Measurements from ENCODE around the gene GK2. TPM values are rescaled to one million over a fixed set of nuclear protein-coding genes. Genes with fewer than 3 reads are reported as not detected.
A peak's percentile ranks its signal among the peaks of the same experiment; 100 is the strongest.

Gene GK2
- total and polyA plus RNA-seq, 4 donors, result not detected

GRCh38 chr4:79362626-79363025 is 45.4 kb downstream of the GK2 start:
- Histone ChIP-seq H3K27me3 (ENCODE audit: control insufficient read depth in 3 of 3, insufficient read depth in 3 of 3, low read length in 2 of 3) (no peaks in the 10 kb centered on the region), H3K9me3 (ENCODE audit: control insufficient read depth in 4 of 4, insufficient read depth in 3 of 4, low read length in 3 of 4) (no peaks in the 10 kb centered on the region), H3K4me1 (ENCODE audit: control insufficient read depth in 5 of 5, insufficient read depth in 5 of 5, low read length in 5 of 5) (peaks cover 0 to 7% (median 0%) of the 10 kb centered on the region in 5 donors), H3K4me3 (no peak overlapping the region), H3K36me3 (ENCODE audit: control insufficient read depth in 4 of 4, insufficient read depth in 4 of 4, low read length in 4 of 4) (no peaks in the 10 kb centered on the region), H3K27ac (ENCODE audit: low read depth in 1 of 2, low read length in 1 of 2) (no peak overlapping the region), H3K9ac (ENCODE audit: insufficient read depth in 1 of 2, low read length in 2 of 2) (no peak overlapping the region)
- DNase-seq (no peak), ATAC-seq (ENCODE audit: insufficient read depth, low FRiP score) (no peak)
- no peak for TF ChIP-seq CTCF (IDR thresholded peaks at IDR 0.05; ENCODE audit: control extremely low read depth, extremely low read depth)
- WGBS, 2 donors, result 91% methylated on average over 4 of the region's 4 CpGs

GRCh38 chr4:79360006-79360405 is 48.0 kb downstream of the GK2 start:
- H3K9ac ChIP-seq (ENCODE audit: insufficient read depth in 1 of 2, low read length in 2 of 2), result no peak overlapping the region
- no peaks in the 10 kb centered on the region for H3K36me3 ChIP-seq (ENCODE audit: control insufficient read depth in 4 of 4, insufficient read depth in 4 of 4, low read length in 4 of 4)
- ATAC-seq (ENCODE audit: insufficient read depth, low FRiP score) (no peak), DNase-seq (peak in 2 of 3 donors; percentile 66 to 71)
- no peak for TF ChIP-seq CTCF (IDR thresholded peaks at IDR 0.05; ENCODE audit: control extremely low read depth, extremely low read depth)
- H3K27ac ChIP-seq (ENCODE audit: low read depth in 1 of 2, low read length in 1 of 2), result no peak overlapping the region
- no peak overlapping the region for H3K4me3 ChIP-seq
- H3K4me1 ChIP-seq (ENCODE audit: control insufficient read depth in 5 of 5, insufficient read depth in 5 of 5, low read length in 5 of 5), result peaks cover 0 to 7% (median 0%) of the 10 kb centered on the region in 5 donors
- no peaks in the 10 kb centered on the region for H3K27me3 ChIP-seq (ENCODE audit: control insufficient read depth in 3 of 3, insufficient read depth in 3 of 3, low read length in 2 of 3)
- no peaks in the 10 kb centered on the region for H3K9me3 ChIP-seq (ENCODE audit: control insufficient read depth in 4 of 4, insufficient read depth in 3 of 4, low read length in 3 of 4)

GRCh38 chr4:79358438-79358837 is 49.6 kb downstream of the GK2 start:
- H3K4me3 ChIP-seq, result no peak overlapping the region
- DNase-seq (no peak), ATAC-seq (ENCODE audit: insufficient read depth, low FRiP score) (no peak)
- H3K9ac ChIP-seq (ENCODE audit: insufficient read depth in 1 of 2, low read length in 2 of 2), result no peak overlapping the region
- no peaks in the 10 kb centered on the region for H3K36me3 ChIP-seq (ENCODE audit: control insufficient read depth in 4 of 4, insufficient read depth in 4 of 4, low read length in 4 of 4)
- TF ChIP-seq CTCF (IDR thresholded peaks at IDR 0.05; ENCODE audit: control extremely low read depth, extremely low read depth), result no peak
- H3K4me1 ChIP-seq (ENCODE audit: control insufficient read depth in 5 of 5, insufficient read depth in 5 of 5, low read length in 5 of 5), result peaks cover 0 to 7% (median 0%) of the 10 kb centered on the region in 5 donors
- no peaks in the 10 kb centered on the region for H3K9me3 ChIP-seq (ENCODE audit: control insufficient read depth in 4 of 4, insufficient read depth in 3 of 4, low read length in 3 of 4)
- no peak overlapping the region for H3K27ac ChIP-seq (ENCODE audit: low read depth in 1 of 2, low read length in 1 of 2)
- WGBS, 2 donors, result 78 to 94% methylated on average over 1 of the region's 1 CpG
- no peaks in the 10 kb centered on the region for H3K27me3 ChIP-seq (ENCODE audit: control insufficient read depth in 3 of 3, insufficient read depth in 3 of 3, low read length in 2 of 3)

GRCh38 chr4:79357365-79357764 is 50.7 kb downstream of the GK2 start:
- Histone ChIP-seq H3K9me3 (ENCODE audit: control insufficient read depth in 4 of 4, insufficient read depth in 3 of 4, low read length in 3 of 4) (no peaks in the 10 kb centered on the region), H3K27me3 (ENCODE audit: control insufficient read depth in 3 of 3, insufficient read depth in 3 of 3, low read length in 2 of 3) (no peaks in the 10 kb centered on the region), H3K27ac (ENCODE audit: low read depth in 1 of 2, low read length in 1 of 2) (no peak overlapping the region), H3K36me3 (ENCODE audit: control insufficient read depth in 4 of 4, insufficient read depth in 4 of 4, low read length in 4 of 4) (no peaks in the 10 kb centered on the region), H3K9ac (ENCODE audit: insufficient read depth in 1 of 2, low read length in 2 of 2) (no peak overlapping the region), H3K4me1 (ENCODE audit: control insufficient read depth in 5 of 5, insufficient read depth in 5 of 5, low read length in 5 of 5) (peaks cover 0 to 7% (median 0%) of the 10 kb centered on the region in 5 donors), H3K4me3 (no peak overlapping the region)
- peak in 2 of 3 donors; percentile 13 to 16 for DNase-seq
- TF ChIP-seq CTCF (IDR thresholded peaks at IDR 0.05; ENCODE audit: control extremely low read depth, extremely low read depth), result no peak
- WGBS, 2 donors, result 76 to 87% methylated on average over 8 of the region's 8 CpGs
- ATAC-seq (ENCODE audit: insufficient read depth, low FRiP score), result no peak

All from lung (tissue), 12 donors.